PC-3 (cell line): ENCODE results near the gene INTS3.

Experiments
- CTCF ChIP-seq: fragments of 300-600 bp; sonication (generic); conservative IDR thresholded peaks from 2 replicates; pipeline ENCODE4 v1.5.1; 2017; ENCODE audit warnings: antibody characterized with exemption, low read depth, mild to moderate bottlenecking, low read length
- EZH2 ChIP-seq: fragments of 300-600 bp; sonication (generic); IDR thresholded peaks from one replicate; pipeline ENCODE4 v1.6.1; 2017; ENCODE audit warnings: antibody characterized with exemption, mild to moderate bottlenecking, low read length; ENCODE audit not compliant: unreplicated experiment
- EZH2phosphoT487 ChIP-seq: fragments of 300-600 bp; sonication (generic); IDR thresholded peaks from 2 replicates; pipeline ENCODE4 v1.6.1; 2018; ENCODE audit warnings: mild to moderate bottlenecking, antibody characterized with exemption, low read length, borderline replicate concordance

GRCh38 chr1:153730468-153730988 is 2.7 kb downstream of the INTS3 start:
- no peak for TF ChIP-seq CTCF
- no peak for TF ChIP-seq EZH2
- TF ChIP-seq EZH2phosphoT487: no peak
